Stimulated activated CD4-positive, alpha-beta T cell treated with anti-CD3 and anti-CD28 coated beads, TNF-alpha, amount 100 ng/mL, for 4 hours (primary cell): ENCODE measurements around the gene SLC16A4.
"Not testable (repeated sequence)": the region's sequence is repeated elsewhere in the genome, so short reads cannot be mapped to it uniquely, and the experiment has no call there.

ENCODE experiments used
- DNase-seq, 3 experiments: peaks; one replicate each; pipeline ENCODE4 v3.0.0-alpha.2; 2020; ENCODE audit warnings: low read depth in 3 of 3

Gene SLC16A4

GRCh38 chr1:110408488-110408887 lies 17.7 kb upstream of the SLC16A4 start:
- DNase-seq, result no peak

DNA sequence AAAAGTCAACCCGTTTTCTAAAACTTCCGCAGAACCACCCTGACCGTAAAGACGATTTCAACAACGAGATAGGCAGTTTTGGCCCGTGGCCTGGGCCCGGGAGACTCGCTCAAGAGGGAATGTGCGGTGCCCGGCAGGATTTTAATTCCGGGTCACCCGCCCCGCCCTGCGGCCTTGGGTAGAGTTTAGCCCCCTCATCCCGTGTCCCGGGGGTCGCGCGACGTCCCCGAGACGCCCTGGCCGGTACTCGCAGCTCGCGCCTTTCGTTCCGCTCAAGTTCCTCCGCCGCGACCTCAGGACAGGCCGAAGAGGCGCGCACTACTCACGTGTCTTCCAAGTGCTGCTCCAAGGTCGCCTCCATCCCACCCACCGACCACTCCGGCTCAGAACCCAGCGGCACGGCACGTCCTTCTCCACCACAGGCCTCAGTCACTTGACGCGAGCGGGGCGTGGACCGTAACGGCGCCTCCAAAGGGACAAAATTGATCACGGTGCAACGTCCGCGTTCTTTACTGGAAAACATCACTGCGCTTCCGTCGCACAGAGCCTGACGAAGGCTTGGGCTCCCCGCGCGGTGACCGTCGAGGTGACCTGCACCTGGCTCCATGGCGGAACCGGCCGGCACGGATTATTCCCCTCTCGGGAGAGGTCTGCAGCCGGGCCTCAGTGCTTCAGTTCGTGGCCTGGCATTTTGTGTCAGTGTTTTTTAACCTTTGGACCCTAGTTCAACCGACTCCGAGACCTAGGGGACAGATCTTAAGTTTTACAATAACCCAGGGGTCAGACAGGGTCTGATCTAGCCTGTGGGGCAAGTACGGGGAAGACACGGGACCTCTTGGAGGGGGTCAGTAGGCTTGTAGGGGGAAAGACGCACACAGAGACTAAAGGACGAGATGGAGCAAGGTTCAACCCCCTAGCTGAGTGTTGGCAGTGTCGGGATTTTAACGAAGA lies 16.7 kb upstream of the SLC16A4 start, which contains the start of gene LAMTOR5:
Gene LAMTOR5 (minus strand): TSS at position 435 of the 951 bp plus-strand sequence. CDS start 74 bp downstream, at position 361.
- DNase-seq, result peak; percentile 76 to 81 (median 79)

- not testable (repeated sequence) for DNase-seq
Measured at GRCh38 chr1:110406407-110406806, 15.6 kb upstream of the SLC16A4 start.

DNA sequence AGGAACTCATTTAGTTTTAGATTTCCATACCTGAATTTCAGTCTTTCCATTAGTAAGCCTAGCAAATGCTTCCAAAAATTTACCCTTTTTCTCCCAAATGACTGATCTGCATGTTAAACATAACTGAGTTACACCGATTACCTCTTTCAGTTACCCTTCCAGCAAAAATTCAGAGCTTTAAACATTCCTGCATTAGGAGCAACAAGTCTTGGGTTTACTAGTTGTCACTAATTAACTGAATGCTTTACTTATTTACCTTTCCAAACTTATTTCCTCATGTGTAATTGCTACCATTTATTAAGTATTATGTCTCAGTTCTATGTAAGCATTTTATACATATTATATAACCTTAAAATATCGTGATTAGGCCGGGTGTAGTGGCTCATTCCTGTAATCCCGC lies 13.6 kb upstream of the SLC16A4 start:
- DNase-seq, result no peak

DNA sequence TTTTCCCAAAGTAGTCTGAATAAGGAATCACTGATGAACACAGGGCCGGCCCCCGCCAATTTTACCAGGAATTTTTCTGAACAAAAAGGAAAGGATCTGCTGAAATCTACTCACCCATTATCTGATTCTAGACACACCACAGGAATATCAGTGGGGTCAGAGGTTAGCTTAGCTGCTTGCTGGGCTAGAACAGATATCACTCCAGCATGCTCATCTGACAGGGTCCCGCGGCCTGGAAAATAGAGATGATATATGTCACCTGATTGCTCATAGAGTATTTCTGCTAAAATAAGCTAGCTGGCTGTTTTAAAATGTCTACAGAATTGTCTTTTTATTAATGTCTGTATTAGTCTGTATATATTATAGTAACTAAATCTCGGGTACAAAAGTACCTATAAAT lies 13.0 kb upstream of the SLC16A4 start:
- DNase-seq, result no peak

- not testable (repeated sequence) for DNase-seq
Measured at GRCh38 chr1:110396259-110396958, 5.6 kb upstream of the SLC16A4 start.

GRCh38 chr1:110394493-110394820 lies 3.6 kb upstream of the SLC16A4 start:
- DNase-seq, result no peak

DNA sequence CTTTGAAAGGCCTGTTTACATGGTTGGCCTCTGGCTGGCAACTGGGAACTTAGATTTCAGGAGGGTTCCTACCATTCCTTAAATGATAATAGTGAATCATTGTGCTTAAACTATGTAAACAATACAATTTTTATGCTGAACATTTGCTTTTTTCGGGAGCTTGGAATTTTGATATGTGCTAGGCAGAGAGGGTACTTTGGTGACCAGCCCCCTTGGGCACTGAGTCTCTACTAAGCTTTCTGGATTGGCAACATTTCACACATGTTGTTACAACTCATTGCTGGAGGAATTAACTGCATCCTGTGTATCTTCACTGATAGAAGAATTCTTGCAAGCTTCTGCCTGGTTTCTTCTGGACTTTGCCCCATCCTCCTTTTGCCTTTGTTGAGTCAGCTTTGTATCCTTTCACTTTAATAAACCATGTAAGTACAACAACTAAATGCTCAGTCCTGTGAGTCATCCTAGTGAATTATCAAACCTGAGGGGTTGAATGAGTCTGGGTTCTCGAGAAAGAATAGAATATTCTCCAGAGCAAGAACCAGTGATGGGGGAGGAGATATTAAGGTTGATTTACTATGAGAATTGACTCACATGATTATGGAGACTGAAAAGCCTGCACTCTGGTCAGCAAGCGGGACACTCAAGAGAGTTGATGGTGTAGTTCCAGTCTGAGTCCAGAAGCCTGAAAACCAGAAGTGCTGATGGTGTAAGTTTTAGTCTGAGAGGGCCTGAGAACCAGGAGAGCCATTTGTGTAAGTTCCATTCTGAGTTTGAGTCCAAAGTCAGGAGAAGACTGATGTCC lies 3.1 kb upstream of the SLC16A4 start:
- DNase-seq, result no peak

- DNase-seq, result no peak
Measured at GRCh38 chr1:110393286-110393685, 2.5 kb upstream of the SLC16A4 start.

DNA sequence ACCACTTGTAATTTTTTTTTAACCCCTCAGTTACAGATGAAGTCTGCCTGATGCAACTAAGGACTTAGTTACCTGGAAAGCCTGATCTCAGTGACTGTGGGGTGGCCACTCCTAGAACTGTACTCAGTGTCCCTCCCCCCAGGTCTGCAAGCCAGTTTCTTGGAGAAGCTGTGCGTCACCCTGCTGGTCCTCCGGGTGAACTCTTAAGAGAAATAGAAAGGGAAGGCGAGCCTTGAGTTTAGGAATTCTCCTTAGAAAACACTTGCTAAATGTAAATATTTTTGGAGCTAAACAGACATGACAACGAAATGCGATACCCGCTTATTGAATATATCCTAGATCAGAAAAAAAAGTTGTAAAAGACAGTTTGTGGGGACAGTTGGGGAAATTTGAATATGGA lies 730 bp downstream of the SLC16A4 start:
- DNase-seq, result no peak

GRCh38 chr1:110387048-110387754 lies 3.6 kb downstream of the SLC16A4 start:
- DNase-seq, result no peak

GRCh38 chr1:110385369-110385768 lies 5.5 kb downstream of the SLC16A4 start:
- DNase-seq, result no peak

- DNase-seq, result no peak
Measured at GRCh38 chr1:110384581-110385321, 6.1 kb downstream of the SLC16A4 start.

GRCh38 chr1:110383251-110383990 lies 7.4 kb downstream of the SLC16A4 start:
- no peak for DNase-seq

- DNase-seq, result no peak
Measured at GRCh38 chr1:110380672-110381283, 10.0 kb downstream of the SLC16A4 start.

GRCh38 chr1:110375490-110375889 lies 15.3 kb downstream of the SLC16A4 start:
- DNase-seq, result no peak

DNA sequence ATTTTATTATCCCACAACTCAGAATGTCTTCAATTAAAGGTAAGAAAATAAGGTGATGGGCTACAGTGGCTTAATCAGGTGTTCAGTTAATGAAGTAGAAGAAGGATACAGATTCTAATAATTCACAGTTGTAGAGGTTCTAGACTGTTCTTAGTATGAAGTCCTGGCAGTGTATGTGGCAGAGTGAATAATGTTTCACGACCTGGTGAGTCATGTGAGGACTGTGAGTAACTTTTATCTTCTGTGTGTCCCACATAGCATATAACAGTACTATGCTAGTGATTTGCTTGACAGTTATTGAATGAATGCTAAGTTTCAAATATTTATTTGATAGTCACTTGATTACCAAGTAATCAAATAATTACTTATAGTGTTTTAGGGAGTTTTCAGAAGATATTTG lies 20.0 kb downstream of the SLC16A4 start:
- DNase-seq, result no peak

DNA sequence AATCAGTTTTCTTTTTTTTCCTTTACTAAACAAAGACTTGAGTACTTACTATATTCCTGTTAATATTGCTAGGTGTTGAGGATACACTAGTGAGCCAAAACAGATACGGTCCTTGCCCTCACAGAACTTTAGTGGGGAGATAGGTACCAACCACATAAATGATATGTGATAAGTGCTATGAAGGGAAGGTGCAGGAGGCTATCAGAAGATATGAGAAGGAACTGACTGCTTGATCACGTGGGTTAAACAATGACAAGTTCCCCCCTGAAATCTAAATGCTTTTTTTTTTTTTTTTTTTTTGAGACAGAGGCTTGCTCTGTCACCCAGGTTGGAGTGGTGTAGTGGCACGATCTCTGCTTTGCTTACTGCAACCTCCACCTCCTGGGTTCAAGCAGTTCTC lies 26.6 kb downstream of the SLC16A4 start:
- no peak for DNase-seq

DNA sequence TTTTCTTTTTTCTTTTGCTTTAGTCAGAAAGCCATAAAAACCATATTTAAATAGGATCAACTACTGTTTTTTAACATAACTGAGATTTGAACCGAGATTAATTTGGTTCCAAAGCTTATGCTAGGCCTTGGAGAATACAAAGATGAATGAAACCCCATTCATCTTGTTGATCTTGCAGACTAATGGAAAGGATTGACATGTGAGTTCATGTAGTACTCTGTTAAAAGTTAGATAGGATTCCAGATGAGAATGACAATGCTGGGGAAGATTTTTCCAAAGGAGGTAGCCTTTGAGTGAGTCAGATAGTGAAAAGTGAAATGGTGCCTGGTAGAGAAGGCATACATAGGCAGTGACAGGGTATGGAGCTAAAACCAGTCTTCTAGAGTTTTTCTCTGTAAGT lies 29.0 kb downstream of the SLC16A4 start:
- no peak for DNase-seq

- no peak for DNase-seq
Measured at GRCh38 chr1:110360431-110360830, 30.4 kb downstream of the SLC16A4 start.
